ENCODE data around the gene WNT5A. TPM values are rescaled to one million over a fixed set of nuclear protein-coding genes. Genes with fewer than 3 reads are reported as not detected.

The WNT5A gene
- total and polyA plus RNA-seq, 4 donors, result 5.8 to 22.2 (median 11.2) TPM

GRCh38 chr3:55494976-55495375, 7.9 kb upstream of the WNT5A start:
- peaks cover 0 to 14% (median 11%) of the 10 kb centered on the region in 3 donors for H3K27me3 ChIP-seq (ENCODE audit: control insufficient read depth in 3 of 3, insufficient read depth in 3 of 3, low read length in 2 of 3)
- H3K4me1 ChIP-seq (ENCODE audit: control insufficient read depth in 5 of 5, insufficient read depth in 5 of 5, low read length in 5 of 5), result peaks cover 0 to 17% (median 0%) of the 10 kb centered on the region in 5 donors
- DNase-seq (no peak), ATAC-seq (ENCODE audit: insufficient read depth, low FRiP score) (no peak)
- no peak overlapping the region for H3K27ac ChIP-seq (ENCODE audit: low read depth in 1 of 2, low read length in 1 of 2)
- H3K9me3 ChIP-seq (ENCODE audit: control insufficient read depth in 4 of 4, insufficient read depth in 3 of 4, low read length in 3 of 4), result no peaks in the 10 kb centered on the region
- no peaks in the 10 kb centered on the region for H3K36me3 ChIP-seq (ENCODE audit: control insufficient read depth in 4 of 4, insufficient read depth in 4 of 4, low read length in 4 of 4)
- TF ChIP-seq CTCF (IDR thresholded peaks at IDR 0.05; ENCODE audit: control extremely low read depth, extremely low read depth), result no peak
- H3K9ac ChIP-seq (ENCODE audit: insufficient read depth in 1 of 2, low read length in 2 of 2), result no peak overlapping the region
- H3K4me3 ChIP-seq, result no peak overlapping the region
- 76 to 77% methylated on average over 2 of the region's 2 CpGs for WGBS, 2 donors

GRCh38 chr3:55492976-55493375, 5.9 kb upstream of the WNT5A start:
- Histone ChIP-seq H3K27me3 (ENCODE audit: control insufficient read depth in 3 of 3, insufficient read depth in 3 of 3, low read length in 2 of 3) (peaks cover 0 to 26% (median 25%) of the 10 kb centered on the region in 3 donors), H3K9me3 (ENCODE audit: control insufficient read depth in 4 of 4, insufficient read depth in 3 of 4, low read length in 3 of 4) (no peaks in the 10 kb centered on the region), H3K9ac (ENCODE audit: insufficient read depth in 1 of 2, low read length in 2 of 2) (no peak overlapping the region), H3K36me3 (ENCODE audit: control insufficient read depth in 4 of 4, insufficient read depth in 4 of 4, low read length in 4 of 4) (no peaks in the 10 kb centered on the region), H3K4me1 (ENCODE audit: control insufficient read depth in 5 of 5, insufficient read depth in 5 of 5, low read length in 5 of 5) (peaks cover 0 to 33% (median 7%) of the 10 kb centered on the region in 5 donors), H3K4me3 (no peak overlapping the region), H3K27ac (ENCODE audit: low read depth in 1 of 2, low read length in 1 of 2) (no peak overlapping the region)
- TF ChIP-seq CTCF (IDR thresholded peaks at IDR 0.05; ENCODE audit: control extremely low read depth, extremely low read depth), result no peak
- ATAC-seq (ENCODE audit: insufficient read depth, low FRiP score) (no peak), DNase-seq (no peak)
- 80 to 86% methylated on average over 5 of the region's 5 CpGs for WGBS, 2 donors

- ATAC-seq (ENCODE audit: insufficient read depth, low FRiP score) (no peak), DNase-seq (peak in 2 of 3 donors; percentile 61 to 80)
- Histone ChIP-seq H3K9ac (ENCODE audit: insufficient read depth in 1 of 2, low read length in 2 of 2) (no peak overlapping the region), H3K27ac (ENCODE audit: low read depth in 1 of 2, low read length in 1 of 2) (no peak overlapping the region), H3K4me1 (ENCODE audit: control insufficient read depth in 5 of 5, insufficient read depth in 5 of 5, low read length in 5 of 5) (peaks cover 0 to 37% (median 7%) of the 10 kb centered on the region in 5 donors), H3K36me3 (ENCODE audit: control insufficient read depth in 4 of 4, insufficient read depth in 4 of 4, low read length in 4 of 4) (no peaks in the 10 kb centered on the region), H3K9me3 (ENCODE audit: control insufficient read depth in 4 of 4, insufficient read depth in 3 of 4, low read length in 3 of 4) (no peaks in the 10 kb centered on the region), H3K4me3 (no peak overlapping the region), H3K27me3 (ENCODE audit: control insufficient read depth in 3 of 3, insufficient read depth in 3 of 3, low read length in 2 of 3) (peaks cover 2 to 32% (median 26%) of the 10 kb centered on the region in 3 donors)
- TF ChIP-seq CTCF (IDR thresholded peaks at IDR 0.05; ENCODE audit: control extremely low read depth, extremely low read depth), result no peak
- whole genome bisulfite sequencing, 2 donors, result 60 to 65% methylated on average over 7 of the region's 7 CpGs
These were observed 4.2 kb upstream of the WNT5A start for GRCh38 chr3:55491296-55491816.
